PC-9 (cell line): ENCODE results near the gene MADCAM1.

ENCODE experiments used
- CTCF ChIP-seq: fragments of 200-600 bp; sonication (generic); conservative IDR thresholded peaks from 2 replicates; pipeline ENCODE4 v1.6.1; 2017; ENCODE audit warnings: mixed run types, antibody characterized with exemption, mild to moderate bottlenecking, moderate library complexity
- EZH2 ChIP-seq: fragments of 200-600 bp; sonication (generic); IDR thresholded peaks from 2 replicates; pipeline ENCODE4 v1.8.0; 2017; ENCODE audit warnings: antibody characterized with exemption, low read depth

GRCh38 chr19:489418-490196 is 6.7 kb upstream of the MADCAM1 start:
- TF ChIP-seq CTCF, result no peak
- no peak for TF ChIP-seq EZH2
